Peyer's patch (tissue), 4 donors: ENCODE measurements around the gene ETV6.

Source experiments
- POLR2A ChIP-seq, 2 donors: fragments of 450-650 bp; IDR thresholded peaks; one replicate each; pipeline ENCODE4 v1.5.1; 2017; ENCODE audit warnings: antibody characterized with exemption in 2 of 2, mild to moderate bottlenecking in 2 of 2, moderate library complexity in 2 of 2
- TF ChIP-seq, protein P1 (sequence below), 6 experiments: fragments of 450-650 bp in 4 of 6; fragments of 200-600 bp in 2 of 6; sonication (generic) in 1 of 6; IDR thresholded peaks; one replicate each; pipeline ENCODE4 v1.5.1; 2017 to 2019; ENCODE audit warnings: antibody characterized with exemption in 6 of 6, mild to moderate bottlenecking in 3 of 6, moderate library complexity in 1 of 6

DNA sequence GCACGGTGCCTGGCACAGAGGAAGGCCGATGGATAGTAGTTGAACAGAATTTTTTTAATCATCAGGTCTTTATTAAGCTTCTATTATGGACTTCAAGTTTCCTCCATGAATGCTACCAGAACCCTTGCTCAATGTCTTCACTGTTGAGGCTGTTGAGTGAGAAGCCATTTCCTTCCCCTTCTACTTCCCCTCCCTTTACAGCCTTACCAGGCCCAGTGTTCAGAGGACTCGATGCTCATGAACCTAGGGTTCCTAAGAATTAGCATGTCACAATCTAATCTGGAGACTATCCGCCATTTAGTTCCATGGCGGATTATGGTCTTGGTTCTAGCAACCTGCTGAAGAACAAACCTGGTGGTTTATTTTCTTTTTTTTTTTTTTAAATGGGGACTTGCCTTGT lies 17.7 kb downstream of the ETV6 start:
- no peak for TF ChIP-seq POLR2A (IDR thresholded peaks at IDR 0.05)
- TF ChIP-seq, protein P1, sequence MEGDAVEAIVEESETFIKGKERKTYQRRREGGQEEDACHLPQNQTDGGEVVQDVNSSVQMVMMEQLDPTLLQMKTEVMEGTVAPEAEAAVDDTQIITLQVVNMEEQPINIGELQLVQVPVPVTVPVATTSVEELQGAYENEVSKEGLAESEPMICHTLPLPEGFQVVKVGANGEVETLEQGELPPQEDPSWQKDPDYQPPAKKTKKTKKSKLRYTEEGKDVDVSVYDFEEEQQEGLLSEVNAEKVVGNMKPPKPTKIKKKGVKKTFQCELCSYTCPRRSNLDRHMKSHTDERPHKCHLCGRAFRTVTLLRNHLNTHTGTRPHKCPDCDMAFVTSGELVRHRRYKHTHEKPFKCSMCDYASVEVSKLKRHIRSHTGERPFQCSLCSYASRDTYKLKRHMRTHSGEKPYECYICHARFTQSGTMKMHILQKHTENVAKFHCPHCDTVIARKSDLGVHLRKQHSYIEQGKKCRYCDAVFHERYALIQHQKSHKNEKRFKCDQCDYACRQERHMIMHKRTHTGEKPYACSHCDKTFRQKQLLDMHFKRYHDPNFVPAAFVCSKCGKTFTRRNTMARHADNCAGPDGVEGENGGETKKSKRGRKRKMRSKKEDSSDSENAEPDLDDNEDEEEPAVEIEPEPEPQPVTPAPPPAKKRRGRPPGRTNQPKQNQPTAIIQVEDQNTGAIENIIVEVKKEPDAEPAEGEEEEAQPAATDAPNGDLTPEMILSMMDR (IDR thresholded peaks at IDR 0.05): no peak
